Measurements from ENCODE around the gene ARHGAP36.

ARHGAP36 gene

GRCh38 chrX:131059246-131059645 is 1.1 kb downstream of the ARHGAP36 start:
- no peak overlapping the region for H3K4me3 ChIP-seq (ENCODE audit: control insufficient read depth, low read depth, low read length)
- DNase-seq (ENCODE audit: low read depth): no peak
- no peak for TF ChIP-seq CTCF (conservative IDR thresholded peaks at IDR 0.05; ENCODE audit: control insufficient read depth, insufficient read depth, low read depth, low read length)

GRCh38 chrX:131060147-131060546 is 2.0 kb downstream of the ARHGAP36 start:
- TF ChIP-seq CTCF (conservative IDR thresholded peaks at IDR 0.05; ENCODE audit: control insufficient read depth, insufficient read depth, low read depth, low read length): no peak
- DNase-seq (ENCODE audit: low read depth): no peak
- no peak overlapping the region for H3K4me3 ChIP-seq (ENCODE audit: control insufficient read depth, low read depth, low read length)

GRCh38 chrX:131061306-131061705 is 3.2 kb downstream of the ARHGAP36 start:
- no peak for TF ChIP-seq CTCF (conservative IDR thresholded peaks at IDR 0.05; ENCODE audit: control insufficient read depth, insufficient read depth, low read depth, low read length)
- no peak overlapping the region for H3K4me3 ChIP-seq (ENCODE audit: control insufficient read depth, low read depth, low read length)
- no peak for DNase-seq (ENCODE audit: low read depth)

- TF ChIP-seq CTCF (conservative IDR thresholded peaks at IDR 0.05; ENCODE audit: control insufficient read depth, insufficient read depth, low read depth, low read length): peak; percentile 27
- H3K4me3 ChIP-seq (ENCODE audit: control insufficient read depth, low read depth, low read length): no peak overlapping the region
- DNase-seq (ENCODE audit: low read depth): no peak
Observed at GRCh38 chrX:131063613-131064012, 5.5 kb downstream of the ARHGAP36 start.

- no peak overlapping the region for H3K4me3 ChIP-seq (ENCODE audit: control insufficient read depth, low read depth, low read length)
- no peak for DNase-seq (ENCODE audit: low read depth)
- TF ChIP-seq CTCF (conservative IDR thresholded peaks at IDR 0.05; ENCODE audit: control insufficient read depth, insufficient read depth, low read depth, low read length): no peak
Observed at GRCh38 chrX:131066237-131066636, 8.1 kb downstream of the ARHGAP36 start.

GRCh38 chrX:131067216-131067615 is 9.1 kb downstream of the ARHGAP36 start:
- TF ChIP-seq CTCF (conservative IDR thresholded peaks at IDR 0.05; ENCODE audit: control insufficient read depth, insufficient read depth, low read depth, low read length): no peak
- DNase-seq (ENCODE audit: low read depth): no peak

More at GRCh38 chrX:131067216-131067615, 9.1 kb downstream of the ARHGAP36 start:
- H3K4me3 ChIP-seq (ENCODE audit: control insufficient read depth, low read depth, low read length): no peak overlapping the region
